ENCODE results near the gene KCNK2.

DNA sequence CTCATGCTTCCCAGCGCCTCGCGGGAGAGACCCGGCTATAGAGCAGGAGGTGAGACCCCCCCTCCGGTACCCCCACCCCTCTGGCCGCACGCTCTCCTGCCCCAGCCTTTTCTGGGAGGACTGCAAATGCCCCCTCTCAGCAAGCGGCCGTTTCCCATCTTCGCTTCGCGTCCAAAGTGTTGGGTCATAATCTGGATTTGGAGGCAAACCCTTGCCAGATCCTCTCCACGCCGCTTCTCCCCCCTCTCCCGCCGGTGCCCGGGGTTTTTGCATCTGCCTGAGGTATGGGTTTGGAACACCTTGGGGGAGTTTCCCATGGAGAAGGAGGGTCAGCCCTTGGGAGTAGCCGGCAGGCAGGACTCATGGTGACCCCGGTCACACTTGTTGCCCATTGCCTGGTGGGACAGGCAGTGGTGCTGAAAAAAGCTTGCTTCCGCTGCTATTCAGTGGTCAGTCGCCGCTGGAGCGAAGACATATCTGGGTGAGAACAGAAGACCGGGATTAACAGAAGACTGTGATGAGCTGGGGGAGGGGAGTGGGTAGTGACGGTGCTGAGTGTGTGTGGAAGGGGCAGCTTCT, 935 bp downstream of the KCNK2 start:
- TF ChIP-seq CTCF (IDR thresholded peaks at IDR 0.05) (no peak), POLR2A (IDR thresholded peaks at IDR 0.05) (no peak), POLR2AphosphoS5 (IDR thresholded peaks at IDR 0.05) (no peak), EP300 (IDR thresholded peaks at IDR 0.05; ENCODE audit: low read depth) (no peak)
